ENCODE measurements around the gene BCL7C.

DNA sequence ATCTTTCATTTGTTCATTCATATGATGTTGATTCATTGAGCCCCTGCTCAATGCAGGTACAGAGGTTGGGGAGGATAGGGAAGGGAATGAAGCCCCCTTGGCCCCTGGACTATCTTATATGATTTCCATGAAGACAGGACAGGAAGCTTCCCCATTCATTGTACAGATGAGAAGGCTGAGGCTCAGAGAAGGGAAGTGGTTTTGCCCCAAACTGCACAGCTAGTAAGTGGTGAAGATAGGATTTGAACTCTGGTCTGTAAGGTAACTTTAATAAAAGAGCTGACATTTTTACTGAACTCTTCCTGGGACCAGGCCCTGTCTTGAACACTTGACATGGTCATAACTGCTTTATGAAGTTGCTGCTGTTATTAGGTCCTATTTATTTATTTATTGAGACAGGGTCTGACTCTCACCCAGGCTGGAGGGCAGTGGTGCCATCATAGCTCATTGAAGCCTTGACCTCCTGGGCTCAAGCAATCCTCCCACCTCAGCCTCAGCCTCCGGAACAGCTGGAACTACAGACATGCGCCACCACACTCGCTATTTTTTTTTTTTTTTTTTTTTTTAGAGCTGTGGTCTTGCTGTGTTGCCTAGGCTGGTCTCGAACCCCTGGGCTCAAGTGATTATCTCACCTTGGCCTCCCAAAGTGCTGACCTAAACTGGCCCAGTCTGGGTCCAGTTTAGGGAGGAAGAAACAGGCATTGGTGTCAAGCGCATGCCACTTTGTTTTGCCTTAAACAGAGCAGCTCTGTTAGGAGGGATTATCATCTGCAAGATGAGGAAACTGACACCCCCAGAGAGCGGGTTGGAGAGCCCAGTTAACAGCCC, 7.5 kb upstream of the BCL7C start:
- no peak for TF ChIP-seq GATA2 (IDR thresholded peaks at IDR 0.05; ENCODE audit: low read depth, low read length)
- TF ChIP-seq GATA3 (IDR thresholded peaks at IDR 0.05; ENCODE audit: low read depth, low read length): no peak
